ENCODE results near the gene UBE2QL1.

Gene UBE2QL1

DNA sequence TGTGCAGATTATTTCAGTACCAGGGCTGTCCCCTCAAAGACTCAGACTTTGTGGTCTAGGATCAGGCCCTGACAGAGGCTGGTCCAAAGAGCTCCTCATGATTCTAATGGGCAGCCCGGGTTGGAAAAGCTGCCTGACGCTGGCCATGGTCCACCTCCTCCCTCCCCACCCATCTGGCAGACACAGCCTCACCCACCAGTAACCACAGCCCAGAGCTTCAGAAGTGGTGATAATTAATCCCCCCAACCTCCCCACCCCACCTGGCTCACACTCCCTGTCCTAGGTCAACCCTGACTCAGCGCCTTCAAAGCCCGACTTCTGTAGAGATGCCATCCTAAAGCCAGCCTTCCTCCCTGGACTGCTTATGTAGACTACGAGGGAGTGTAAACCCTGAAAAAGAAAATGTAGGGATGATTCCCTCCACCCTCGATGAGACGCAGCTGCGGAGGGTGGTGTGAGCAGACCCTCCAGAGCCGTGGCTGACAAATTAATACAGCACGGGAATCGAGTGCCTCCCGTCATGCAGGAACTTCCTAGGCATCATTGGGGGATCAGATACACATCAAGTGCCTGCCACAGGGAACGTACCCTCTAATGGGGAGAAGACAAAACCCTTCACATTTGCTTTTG lies 7.0 kb downstream of the UBE2QL1 start:
- no peak for DNase-seq

GRCh38 chr5:6456766-6457370 lies 8.2 kb downstream of the UBE2QL1 start:
- DNase-seq, result no peak

DNA sequence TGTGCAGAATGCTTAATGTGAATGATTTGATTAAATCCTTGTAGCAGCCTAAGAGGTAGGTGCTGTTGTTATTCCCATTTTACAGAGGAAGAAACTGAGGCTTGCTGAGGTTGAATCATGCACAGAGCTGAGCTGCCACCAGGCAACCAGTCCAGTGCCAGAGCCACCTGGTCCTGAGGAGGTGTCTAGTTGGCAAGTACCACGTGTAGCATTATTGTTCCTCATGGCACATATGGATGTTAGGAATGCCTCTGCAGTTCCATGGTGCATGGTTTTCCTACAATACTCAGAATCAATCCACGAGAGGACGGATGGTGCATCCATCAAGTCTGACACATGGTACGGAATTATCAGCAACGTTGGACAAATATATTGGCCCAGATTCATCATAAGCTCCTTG lies 8.9 kb downstream of the UBE2QL1 start:
- DNase-seq, result no peak

- DNase-seq, result no peak
Observed at GRCh38 chr5:6458833-6459232, 10.2 kb downstream of the UBE2QL1 start.

- DNase-seq, result no peak
Observed at GRCh38 chr5:6459896-6460295, 11.2 kb downstream of the UBE2QL1 start.

DNA sequence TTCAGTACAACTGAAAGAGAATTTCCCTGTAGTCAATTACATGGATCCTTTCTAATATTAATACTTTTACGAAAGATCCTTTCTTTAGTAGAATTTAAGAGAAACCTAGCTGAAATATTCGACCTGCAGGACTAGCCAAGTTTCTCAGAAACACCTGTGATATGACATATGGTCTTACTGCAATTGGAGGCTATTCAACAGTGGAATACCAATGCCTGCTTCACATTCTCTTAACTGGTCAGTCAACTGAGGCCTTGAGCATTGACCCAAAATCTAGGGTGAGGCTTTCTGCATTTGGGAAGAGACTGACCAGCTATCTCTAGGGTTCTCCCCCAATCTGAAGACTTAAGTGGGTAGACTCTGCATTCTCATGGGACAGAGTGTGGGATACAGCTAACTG lies 12.3 kb downstream of the UBE2QL1 start:
- DNase-seq, result no peak

GRCh38 chr5:6461793-6462650 lies 13.4 kb downstream of the UBE2QL1 start:
- DNase-seq, result no peak

- no peak for DNase-seq
Observed at GRCh38 chr5:6462671-6463070, 14.0 kb downstream of the UBE2QL1 start.

- DNase-seq, result no peak
Observed at GRCh38 chr5:6464441-6464840, 15.8 kb downstream of the UBE2QL1 start.

- no peak for DNase-seq
Observed at GRCh38 chr5:6465831-6466790, 17.5 kb downstream of the UBE2QL1 start.

GRCh38 chr5:6466975-6467567 lies 18.4 kb downstream of the UBE2QL1 start:
- no peak for DNase-seq

GRCh38 chr5:6467591-6467990 lies 18.9 kb downstream of the UBE2QL1 start:
- no peak for DNase-seq

DNA sequence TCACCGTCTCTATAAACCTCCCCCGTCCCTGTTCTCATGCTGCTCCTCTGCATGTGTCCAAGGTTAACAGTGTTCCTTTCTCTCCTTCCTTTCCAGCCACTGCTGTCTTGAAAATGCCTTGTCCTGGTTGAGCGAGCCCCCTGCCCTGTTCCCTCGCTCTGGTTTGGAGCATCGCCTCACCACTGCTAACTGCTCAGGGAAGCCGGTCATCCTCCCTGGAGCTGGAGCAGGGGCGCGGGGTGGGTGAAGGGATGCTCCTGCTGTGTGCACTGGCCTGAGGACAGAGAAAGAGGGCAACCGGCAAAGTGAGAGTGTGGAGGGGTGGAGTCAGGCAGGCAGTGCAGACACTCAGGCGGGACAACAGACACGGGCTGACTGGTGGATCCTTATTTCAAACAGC lies 19.4 kb downstream of the UBE2QL1 start:
- DNase-seq, result no peak

DNA sequence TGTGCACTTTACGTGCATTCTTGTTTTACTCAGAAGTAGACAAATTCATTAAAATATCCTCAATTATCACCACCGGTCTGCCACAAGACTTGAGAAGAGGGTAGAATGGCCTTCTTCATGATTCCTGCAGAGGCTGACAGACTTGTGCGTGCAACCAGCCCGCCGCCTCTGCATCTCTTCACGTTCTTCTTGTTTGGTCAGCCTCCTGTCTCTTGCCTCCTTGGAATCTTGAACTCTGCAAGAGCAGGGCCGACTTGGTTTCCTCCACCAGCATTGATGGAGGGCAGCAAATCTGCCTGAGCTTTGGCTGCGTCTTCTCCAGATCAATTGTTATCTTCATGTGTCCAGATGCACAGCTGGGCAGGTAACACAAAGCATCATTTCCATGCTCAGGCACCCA lies 20.2 kb downstream of the UBE2QL1 start:
- no peak for DNase-seq

GRCh38 chr5:6469836-6470235 lies 21.2 kb downstream of the UBE2QL1 start:
- DNase-seq, result no peak

GRCh38 chr5:6470672-6471071 lies 22.0 kb downstream of the UBE2QL1 start:
- no peak for DNase-seq

DNA sequence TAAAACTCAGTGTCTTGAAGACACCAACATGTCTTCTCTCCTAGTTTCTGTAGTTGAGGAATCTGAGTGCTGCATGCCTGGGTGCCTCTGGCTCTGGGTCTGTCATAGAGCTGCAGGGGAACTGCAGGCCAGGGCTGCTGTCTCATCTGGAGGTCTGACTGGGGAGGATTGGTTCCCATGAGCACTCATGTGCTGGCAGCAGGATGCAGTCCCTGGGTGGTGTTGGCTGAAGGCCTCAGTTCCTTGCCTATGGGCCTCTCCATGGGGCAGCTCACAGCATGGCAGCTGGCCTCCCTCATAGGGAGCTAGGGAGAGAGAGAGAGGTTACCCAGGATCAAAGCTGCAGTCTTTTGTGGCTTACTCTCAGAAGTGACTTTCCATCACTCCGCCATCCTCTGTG lies 22.6 kb downstream of the UBE2QL1 start:
- no peak for DNase-seq

DNA sequence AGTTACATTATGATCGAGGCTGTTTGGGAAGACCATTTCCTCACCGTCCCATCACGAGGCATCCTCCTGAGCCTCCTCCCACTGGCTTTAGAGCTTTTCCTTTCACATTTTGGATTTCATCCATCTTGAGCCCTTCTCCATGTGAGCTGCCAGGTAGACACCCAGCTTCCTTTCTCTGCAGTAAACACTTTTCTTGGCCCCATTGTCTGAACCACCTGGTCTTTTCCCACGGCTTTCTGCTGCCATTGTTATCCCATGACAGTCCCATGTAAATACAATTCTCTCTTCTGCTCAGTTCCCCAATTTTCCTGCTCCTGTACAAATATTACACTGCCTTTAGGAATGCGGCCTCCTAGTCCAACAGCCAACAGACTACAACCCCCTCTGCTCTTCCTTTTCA lies 24.1 kb downstream of the UBE2QL1 start:
- no peak for DNase-seq

DNA sequence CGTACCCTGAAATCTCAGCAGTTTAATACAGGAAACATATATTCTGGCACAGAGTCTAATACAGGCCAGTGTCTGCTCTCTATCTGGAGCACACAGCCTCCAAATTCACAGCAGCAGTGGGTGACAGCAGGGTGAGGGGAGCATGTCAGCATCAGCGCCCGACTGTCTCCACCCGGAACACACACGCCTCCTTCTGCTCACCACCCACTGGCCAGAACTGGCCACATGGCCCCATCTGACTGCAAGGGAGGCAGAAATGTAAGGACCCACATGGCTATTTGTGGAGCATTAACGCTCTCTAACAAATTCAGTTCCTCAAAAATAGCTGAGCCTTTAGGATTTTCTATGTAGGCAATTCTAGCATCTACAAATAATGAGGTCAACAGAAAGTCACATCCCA lies 24.6 kb downstream of the UBE2QL1 start:
- DNase-seq, result no peak

GRCh38 chr5:6475626-6476312 lies 27.1 kb downstream of the UBE2QL1 start:
- no peak for DNase-seq

- no peak for DNase-seq
Observed at GRCh38 chr5:6476313-6476661, 27.6 kb downstream of the UBE2QL1 start.

DNA sequence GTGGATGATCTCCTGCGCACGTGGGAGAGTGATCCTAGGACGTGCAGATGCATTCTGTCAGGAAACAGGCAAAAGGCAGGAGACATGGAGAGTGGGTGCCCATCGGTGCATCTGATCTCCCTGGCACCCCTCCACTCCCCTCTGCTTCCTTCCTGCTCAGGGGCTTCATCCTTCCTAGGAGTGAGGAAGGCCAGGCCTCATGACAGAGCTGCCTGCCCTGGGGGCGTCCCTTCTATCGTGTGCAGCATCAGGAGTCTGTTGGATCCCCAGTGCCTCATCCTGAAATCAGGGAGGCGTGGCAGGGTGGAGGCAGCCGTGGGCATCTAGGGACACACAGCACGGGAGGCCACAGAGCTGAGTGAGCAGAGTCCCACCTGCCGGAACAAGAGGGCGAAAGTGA lies 30.1 kb downstream of the UBE2QL1 start:
- no peak for DNase-seq

All from central memory CD4-positive, alpha-beta T cell (primary cell).